ENCODE results near the gene CFAP299.

- TF ChIP-seq JUND (CRISPR knock-in tag; IDR thresholded peaks at IDR 0.05) (no peak), NCOA1 (CRISPR knock-in tag; IDR thresholded peaks at IDR 0.05) (no peak), ZXDC (CRISPR knock-in tag; IDR thresholded peaks at IDR 0.05) (no peak), EP300 (IDR thresholded peaks at IDR 0.05; ENCODE audit: low read depth in 2 of 2, low read length in 2 of 2) (no peak), EP300 (CRISPR knock-in tag; IDR thresholded peaks at IDR 0.05; ENCODE audit: borderline replicate concordance) (no peak)
Measured at GRCh38 chr4:80308466-80308822, 27.1 kb upstream of the CFAP299 start.

All from HepG2 (cell line).